Measurements from ENCODE around the gene RAB15. TPM values are rescaled to one million over a fixed set of nuclear protein-coding genes. Genes with fewer than 3 reads are reported as not detected.

RAB15 gene
- total and polyA plus RNA-seq, 3 donors from 2014 or later = 1.9 to 4.0 (median 3.2) TPM

- WGBS, 2 donors = 90 to 93% methylated on average over 6 of the region's 6 CpGs
- H3K4me3 ChIP-seq = no peak overlapping the region
- intact Hi-C loops (cut with DNase I; ENCODE audit: low total_unique reads) = no loop called here
Measured at GRCh38 chr14:64968651-64969050, 3.5 kb downstream of the RAB15 start.

GRCh38 chr14:64968167-64968566 lies 4.0 kb downstream of the RAB15 start:
- H3K4me1 ChIP-seq = peaks cover 10% of the 10 kb centered on the region
- H3K9me3 ChIP-seq = no peaks in the 10 kb centered on the region
- no peak overlapping the region for H3K4me3 ChIP-seq
- TF ChIP-seq CTCF (IDR thresholded peaks at IDR 0.05) (no peak), POLR2A (IDR thresholded peaks at IDR 0.05) (no peak)
- no peaks in the 10 kb centered on the region for H3K27me3 ChIP-seq
- no peaks in the 10 kb centered on the region for H3K36me3 ChIP-seq (ENCODE audit: low read depth, missing control alignments)
- intact Hi-C loops (cut with DNase I; ENCODE audit: low total_unique reads) = no loop called here
- no peak overlapping the region for H3K27ac ChIP-seq
- 89 to 96% methylated on average over 7 of the region's 7 CpGs for WGBS, 2 donors
- DNase-seq = no peak

More at GRCh38 chr14:64968651-64969050, 3.5 kb downstream of the RAB15 start:
- no peak for DNase-seq
- Histone ChIP-seq H3K27me3 (no peaks in the 10 kb centered on the region), H3K9me3 (no peaks in the 10 kb centered on the region), H3K27ac (no peak overlapping the region), H3K4me1 (peaks cover 10% of the 10 kb centered on the region), H3K36me3 (ENCODE audit: low read depth, missing control alignments) (no peaks in the 10 kb centered on the region)
- no peak for TF ChIP-seq CTCF (IDR thresholded peaks at IDR 0.05)
- TF ChIP-seq POLR2A (IDR thresholded peaks at IDR 0.05) = no peak

GRCh38 chr14:64966976-64967375 lies 5.2 kb downstream of the RAB15 start:
- H3K9me3 ChIP-seq = no peaks in the 10 kb centered on the region
- TF ChIP-seq POLR2A (IDR thresholded peaks at IDR 0.05) (no peak), CTCF (IDR thresholded peaks at IDR 0.05) (no peak)
- no peak for DNase-seq
- 71 to 96% methylated on average over 2 of the region's 2 CpGs for WGBS, 2 donors
- peaks cover 10% of the 10 kb centered on the region for H3K4me1 ChIP-seq
- H3K27me3 ChIP-seq = no peaks in the 10 kb centered on the region
- no peak overlapping the region for H3K27ac ChIP-seq
- intact Hi-C loops (cut with DNase I; ENCODE audit: low total_unique reads) = no loop called here
- no peaks in the 10 kb centered on the region for H3K36me3 ChIP-seq (ENCODE audit: low read depth, missing control alignments)
- H3K4me3 ChIP-seq = no peak overlapping the region

- 60 to 71% methylated on average over 13 to 15 of the region's 15 CpGs for WGBS, 2 donors
- intact Hi-C loops (cut with DNase I; ENCODE audit: low total_unique reads) = no loop called here
- Histone ChIP-seq H3K4me3 (no peak overlapping the region), H3K27me3 (no peaks in the 10 kb centered on the region), H3K4me1 (no peaks in the 10 kb centered on the region), H3K36me3 (ENCODE audit: low read depth, missing control alignments) (no peaks in the 10 kb centered on the region), H3K9me3 (no peaks in the 10 kb centered on the region), H3K27ac (no peak overlapping the region)
- no peak for TF ChIP-seq POLR2A (IDR thresholded peaks at IDR 0.05)
- TF ChIP-seq CTCF (IDR thresholded peaks at IDR 0.05) = no peak
- no peak for DNase-seq
Measured at GRCh38 chr14:64965356-64966000, 6.7 kb downstream of the RAB15 start.

GRCh38 chr14:64963611-64964010 lies 8.5 kb downstream of the RAB15 start:
- intact Hi-C loops (cut with DNase I; ENCODE audit: low total_unique reads) = no loop called here
- Histone ChIP-seq H3K27ac (no peak overlapping the region), H3K4me1 (no peaks in the 10 kb centered on the region), H3K9me3 (no peaks in the 10 kb centered on the region), H3K27me3 (no peaks in the 10 kb centered on the region), H3K4me3 (no peak overlapping the region), H3K36me3 (ENCODE audit: low read depth, missing control alignments) (no peaks in the 10 kb centered on the region)
- TF ChIP-seq POLR2A (IDR thresholded peaks at IDR 0.05) (no peak), CTCF (IDR thresholded peaks at IDR 0.05) (no peak)
- no peak for DNase-seq
- 69 to 75% methylated on average over 1 of the region's 1 CpG for WGBS, 2 donors
